Neural cell (in vitro differentiated cells): Measurements from ENCODE around the gene DIAPH2. TPM values are rescaled to one million over a fixed set of nuclear protein-coding genes. Genes with fewer than 3 reads are reported as not detected.

ENCODE experiments used
- H2AFZ ChIP-seq: fragments of 200-600, 300-800 bp; sonication (generic), shearing (Covaris generic); 2 replicates; pipeline ENCODE4 v1.6.0; 2014; ENCODE audit warnings: low read depth, mild to moderate bottlenecking, antibody characterized with exemption, low read length, moderate library complexity
- H3F3A ChIP-seq: fragments of 200-600 bp; shearing (Covaris generic); 2 replicates; pipeline ENCODE4 v1.6.1; 2016; ENCODE audit warnings: mild to moderate bottlenecking, moderate library complexity, mixed read lengths, antibody characterized with exemption, low read length; ENCODE audit not compliant: insufficient read depth, poor library complexity, severe bottlenecking
- H3K27ac ChIP-seq: fragments of 200-600, 300-800 bp; sonication (generic), shearing (Covaris generic); 2 replicates; pipeline ENCODE4 v1.5.1; 2014; ENCODE audit warnings: mild to moderate bottlenecking, low read length, moderate library complexity
- H3K27me3 ChIP-seq: fragments of 300-800, 200-600 bp; sonication (generic), shearing (Covaris generic); 2 replicates; pipeline ENCODE4 v1.6.0; 2014; ENCODE audit warnings: mild to moderate bottlenecking, low read depth, low read length, moderate library complexity; ENCODE audit not compliant: insufficient read depth
- H3K36me3 ChIP-seq: fragments of 300-800, 200-600 bp; sonication (generic), shearing (Covaris generic); 2 replicates; pipeline ENCODE4 v1.5.1; 2014; ENCODE audit warnings: mild to moderate bottlenecking, antibody characterized with exemption, low read length, moderate library complexity; ENCODE audit not compliant: insufficient read depth
- H3K4me2 ChIP-seq: fragments of 300-800, 200-600 bp; sonication (generic), shearing (Covaris generic); 2 replicates; pipeline ENCODE4 v1.6.0; 2014; ENCODE audit warnings: mild to moderate bottlenecking, low read length
- H3K4me3 ChIP-seq: fragments of 300-800, 200-600 bp; sonication (generic), shearing (Covaris generic); 2 replicates; pipeline ENCODE4 v1.5.1; 2014; ENCODE audit warnings: mild to moderate bottlenecking, low read length, moderate library complexity
- H3K79me2 ChIP-seq: fragments of 200-600 bp; shearing (Covaris generic); replicated peaks from 2 replicates; pipeline ENCODE4 v1.6.0; 2014; ENCODE audit warnings: mild to moderate bottlenecking, low read length, moderate library complexity; ENCODE audit not compliant: insufficient read depth
- H3K9ac ChIP-seq: fragments of 300-800, 200-600 bp; sonication (generic), shearing (Covaris generic); 2 replicates; pipeline ENCODE4 v1.6.1; 2016; ENCODE audit warnings: mild to moderate bottlenecking, low read length, mixed read lengths
- H3K9me2 ChIP-seq: fragments of 200-600 bp; shearing (Covaris generic); 2 replicates; pipeline ENCODE4 v1.6.1; 2016; ENCODE audit warnings: mild to moderate bottlenecking, low read length, mixed read lengths; ENCODE audit not compliant: insufficient read depth
- H3K9me3 ChIP-seq: fragments of 200-600, 300-800 bp; sonication (generic), shearing (Covaris generic); 2 replicates; pipeline ENCODE4 v1.6.1; 2016; ENCODE audit warnings: mild to moderate bottlenecking, mixed run types, low read length, moderate library complexity, mixed read lengths
- H4K20me1 ChIP-seq: fragments of 200-600 bp; shearing (Covaris generic); 2 replicates; pipeline ENCODE4 v1.6.1; 2016; ENCODE audit warnings: mild to moderate bottlenecking, mixed run types; ENCODE audit not compliant: insufficient read depth
- EP300 ChIP-seq: fragments of 450-650 bp; conservative IDR thresholded peaks from 2 replicates; pipeline ENCODE4 v1.6.1; 2014; ENCODE audit warnings: antibody characterized with exemption, mild to moderate bottlenecking, moderate library complexity; ENCODE audit not compliant: poor library complexity, severe bottlenecking
- EZH2 ChIP-seq: fragments of 200-600, 300-800 bp; shearing (Covaris generic), sonication (generic); IDR thresholded peaks from 2 replicates; pipeline ENCODE4 v1.6.1; 2014; ENCODE audit warnings: antibody characterized with exemption, low read length, borderline replicate concordance, mild to moderate bottlenecking; ENCODE audit not compliant: insufficient read depth, poor library complexity, severe bottlenecking
- MXI1 ChIP-seq: fragments of 450-650 bp; conservative IDR thresholded peaks from 2 replicates; pipeline ENCODE4 v1.6.1; 2014; ENCODE audit warnings: antibody characterized with exemption, mild to moderate bottlenecking; ENCODE audit not compliant: poor library complexity, severe bottlenecking
- POLR2AphosphoS5 ChIP-seq: IDR thresholded peaks from 2 replicates; pipeline ENCODE4 v1.6.1; 2012
- RAD21 ChIP-seq: fragments of 450-650 bp; conservative IDR thresholded peaks from 2 replicates; pipeline ENCODE4 v1.6.1; 2014; ENCODE audit warnings: antibody characterized with exemption, mild to moderate bottlenecking, moderate library complexity
- SMC3 ChIP-seq: fragments of 450-650 bp; conservative IDR thresholded peaks from 2 replicates; pipeline ENCODE4 v1.6.1; 2014; ENCODE audit warnings: antibody characterized with exemption, mild to moderate bottlenecking, moderate library complexity; ENCODE audit not compliant: poor library complexity
- TAF1 ChIP-seq: IDR thresholded peaks from 2 replicates; pipeline ENCODE4 v1.6.1; 2012; ENCODE audit warnings: low read depth
- polyA plus RNA-seq: library from polyadenylated mRNA; depleted of rRNA; stranded (reverse); fragments of >200 nt; gene quantifications from 2 replicates; pipeline ENCODE4 v1.2.3, GENCODE V29; 2014
- TF ChIP-seq, protein P1 (sequence below): IDR thresholded peaks from 2 replicates; pipeline ENCODE4 v1.6.1; 2012; ENCODE audit warnings: borderline replicate concordance
- TF ChIP-seq, protein P2 (sequence below): fragments of 450-650 bp; IDR thresholded peaks from 2 replicates; pipeline ENCODE4 v1.5.1; 2014; ENCODE audit warnings: antibody characterized with exemption, mild to moderate bottlenecking, moderate library complexity; ENCODE audit not compliant: poor library complexity, severe bottlenecking

DIAPH2 gene
- polyA plus RNA-seq, 1 donor from 2014 or later = 0.07 TPM

GRCh38 chrX:97284531-97284930 lies 599.9 kb downstream of the DIAPH2 start:
- no peak overlapping the region for H3K9ac ChIP-seq
- H3K4me2 ChIP-seq = no peak overlapping the region
- H2AFZ ChIP-seq = no peak overlapping the region
- H3F3A ChIP-seq = no peaks in the 10 kb centered on the region
- H3K27ac ChIP-seq = no peak overlapping the region
- H3K36me3 ChIP-seq = no peaks in the 10 kb centered on the region
- H3K9me3 ChIP-seq = no peaks in the 10 kb centered on the region
- no peaks in the 10 kb centered on the region for H4K20me1 ChIP-seq
- H3K9me2 ChIP-seq = no peaks in the 10 kb centered on the region
- H3K27me3 ChIP-seq = no peaks in the 10 kb centered on the region
- H3K4me3 ChIP-seq = no peak overlapping the region
- no peaks in the 10 kb centered on the region for H3K79me2 ChIP-seq
- TF ChIP-seq MXI1 = no peak
- no peak for TF ChIP-seq RAD21
- no peak for TF ChIP-seq EP300
- TF ChIP-seq, protein P1, sequence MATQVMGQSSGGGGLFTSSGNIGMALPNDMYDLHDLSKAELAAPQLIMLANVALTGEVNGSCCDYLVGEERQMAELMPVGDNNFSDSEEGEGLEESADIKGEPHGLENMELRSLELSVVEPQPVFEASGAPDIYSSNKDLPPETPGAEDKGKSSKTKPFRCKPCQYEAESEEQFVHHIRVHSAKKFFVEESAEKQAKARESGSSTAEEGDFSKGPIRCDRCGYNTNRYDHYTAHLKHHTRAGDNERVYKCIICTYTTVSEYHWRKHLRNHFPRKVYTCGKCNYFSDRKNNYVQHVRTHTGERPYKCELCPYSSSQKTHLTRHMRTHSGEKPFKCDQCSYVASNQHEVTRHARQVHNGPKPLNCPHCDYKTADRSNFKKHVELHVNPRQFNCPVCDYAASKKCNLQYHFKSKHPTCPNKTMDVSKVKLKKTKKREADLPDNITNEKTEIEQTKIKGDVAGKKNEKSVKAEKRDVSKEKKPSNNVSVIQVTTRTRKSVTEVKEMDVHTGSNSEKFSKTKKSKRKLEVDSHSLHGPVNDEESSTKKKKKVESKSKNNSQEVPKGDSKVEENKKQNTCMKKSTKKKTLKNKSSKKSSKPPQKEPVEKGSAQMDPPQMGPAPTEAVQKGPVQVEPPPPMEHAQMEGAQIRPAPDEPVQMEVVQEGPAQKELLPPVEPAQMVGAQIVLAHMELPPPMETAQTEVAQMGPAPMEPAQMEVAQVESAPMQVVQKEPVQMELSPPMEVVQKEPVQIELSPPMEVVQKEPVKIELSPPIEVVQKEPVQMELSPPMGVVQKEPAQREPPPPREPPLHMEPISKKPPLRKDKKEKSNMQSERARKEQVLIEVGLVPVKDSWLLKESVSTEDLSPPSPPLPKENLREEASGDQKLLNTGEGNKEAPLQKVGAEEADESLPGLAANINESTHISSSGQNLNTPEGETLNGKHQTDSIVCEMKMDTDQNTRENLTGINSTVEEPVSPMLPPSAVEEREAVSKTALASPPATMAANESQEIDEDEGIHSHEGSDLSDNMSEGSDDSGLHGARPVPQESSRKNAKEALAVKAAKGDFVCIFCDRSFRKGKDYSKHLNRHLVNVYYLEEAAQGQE = no peak
- no peak for TF ChIP-seq TAF1
- TF ChIP-seq POLR2AphosphoS5 = no peak

DNA sequence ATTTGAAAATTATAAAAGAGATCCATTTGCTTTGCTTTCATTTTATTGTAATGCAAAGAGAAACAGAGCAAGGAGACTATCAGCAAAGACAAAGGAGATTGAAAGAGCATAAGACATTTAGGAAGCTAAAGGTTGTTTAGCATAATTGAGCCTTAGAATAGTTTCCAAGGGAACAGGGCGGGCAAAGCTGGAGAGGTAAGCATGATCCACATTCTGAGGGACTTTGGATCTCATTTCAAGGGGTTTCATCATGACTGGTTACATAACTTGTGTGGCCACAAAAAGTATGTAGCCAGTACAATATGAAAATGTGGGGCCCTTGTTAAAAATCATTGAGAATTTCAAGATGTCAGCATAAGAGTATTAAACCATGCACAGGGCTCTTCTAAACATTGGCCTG lies 605.6 kb downstream of the DIAPH2 start:
- Histone ChIP-seq H3F3A (no peaks in the 10 kb centered on the region), H3K9ac (no peak overlapping the region), H3K4me2 (no peak overlapping the region), H3K27ac (no peak overlapping the region), H3K79me2 (no peaks in the 10 kb centered on the region), H3K4me3 (no peak overlapping the region), H3K27me3 (no peaks in the 10 kb centered on the region), H4K20me1 (no peaks in the 10 kb centered on the region), H3K9me2 (no peaks in the 10 kb centered on the region), H2AFZ (no peak overlapping the region), H3K9me3 (no peaks in the 10 kb centered on the region), H3K36me3 (no peaks in the 10 kb centered on the region)
- TF ChIP-seq RAD21 (no peak), EZH2 (no peak), MXI1 (no peak), POLR2AphosphoS5 (no peak), TAF1 (no peak), EP300 (no peak), SMC3 (no peak)
- TF ChIP-seq, protein P1 = no peak
- TF ChIP-seq, protein P2, sequence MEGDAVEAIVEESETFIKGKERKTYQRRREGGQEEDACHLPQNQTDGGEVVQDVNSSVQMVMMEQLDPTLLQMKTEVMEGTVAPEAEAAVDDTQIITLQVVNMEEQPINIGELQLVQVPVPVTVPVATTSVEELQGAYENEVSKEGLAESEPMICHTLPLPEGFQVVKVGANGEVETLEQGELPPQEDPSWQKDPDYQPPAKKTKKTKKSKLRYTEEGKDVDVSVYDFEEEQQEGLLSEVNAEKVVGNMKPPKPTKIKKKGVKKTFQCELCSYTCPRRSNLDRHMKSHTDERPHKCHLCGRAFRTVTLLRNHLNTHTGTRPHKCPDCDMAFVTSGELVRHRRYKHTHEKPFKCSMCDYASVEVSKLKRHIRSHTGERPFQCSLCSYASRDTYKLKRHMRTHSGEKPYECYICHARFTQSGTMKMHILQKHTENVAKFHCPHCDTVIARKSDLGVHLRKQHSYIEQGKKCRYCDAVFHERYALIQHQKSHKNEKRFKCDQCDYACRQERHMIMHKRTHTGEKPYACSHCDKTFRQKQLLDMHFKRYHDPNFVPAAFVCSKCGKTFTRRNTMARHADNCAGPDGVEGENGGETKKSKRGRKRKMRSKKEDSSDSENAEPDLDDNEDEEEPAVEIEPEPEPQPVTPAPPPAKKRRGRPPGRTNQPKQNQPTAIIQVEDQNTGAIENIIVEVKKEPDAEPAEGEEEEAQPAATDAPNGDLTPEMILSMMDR = no peak
